Kidney (tissue), 14 donors: ENCODE measurements around the gene ZNF681. TPM values are rescaled to one million over a fixed set of nuclear protein-coding genes. Genes with fewer than 3 reads are reported as not detected.
"Not testable (repeated sequence)": the region's sequence is repeated elsewhere in the genome, so short reads cannot be mapped to it uniquely, and the experiment has no call there.

ENCODE experiments used
- DNase-seq, 5 donors: peaks; one replicate each; pipeline ENCODE4 v3.0.0-alpha.2; 2013 to 2020
- FAIRE-seq: peaks from 2 replicates; lab custom pipeline; 2012; peaks lifted over from hg19 to GRCh38; lab: Jason Lieb, UNC
- H3K27ac ChIP-seq, 2 donors: one replicate each; pipeline ENCODE4 v1.7.0; 2013; ENCODE audit warnings: low read depth in 2 of 2, low read length in 2 of 2, inconsistent platforms in 1 of 2
- H3K27me3 ChIP-seq: one replicate; pipeline ENCODE4 v1.7.1; 2013; ENCODE audit warnings: low read length, inconsistent platforms; ENCODE audit not compliant: control insufficient read depth, insufficient read depth
- H3K36me3 ChIP-seq, 3 donors: one replicate each; pipeline versions ENCODE4 v1.7.0 to v1.7.1; 2013; ENCODE audit warnings: low read length in 3 of 3, control low read depth in 1 of 3, inconsistent platforms in 1 of 3; ENCODE audit not compliant: insufficient read depth in 3 of 3, control insufficient read depth in 2 of 3
- H3K4me1 ChIP-seq, 3 donors: one replicate each; pipeline versions ENCODE4 v1.7.0 to v1.7.1; 2013; ENCODE audit warnings: low read length in 3 of 3, inconsistent platforms in 1 of 3, low read depth in 1 of 3; ENCODE audit not compliant: control insufficient read depth in 2 of 3, insufficient read depth in 2 of 3
- H3K4me3 ChIP-seq, 3 donors: one replicate each; pipeline versions ENCODE4 v1.7.0 to v1.8.1; 2013; ENCODE audit warnings: low read length in 3 of 3, control low read depth in 1 of 3, inconsistent platforms in 1 of 3
- H3K9ac ChIP-seq, 3 donors: one replicate each; pipeline versions ENCODE4 v1.7.0 to v1.7.1; 2013; ENCODE audit warnings: low read length in 3 of 3, control low read depth in 1 of 3, inconsistent platforms in 1 of 3
- H3K9me3 ChIP-seq, 3 donors: one replicate each; pipeline versions ENCODE4 v1.7.0 to v1.7.1; 2013; ENCODE audit warnings: low read length in 3 of 3, control low read depth in 1 of 3, inconsistent platforms in 1 of 3; ENCODE audit not compliant: control insufficient read depth in 2 of 3, insufficient read depth in 1 of 3
- intact Hi-C: fragments of 100-400 bp; cut with DNase I; formaldehyde crosslinking; loops from one replicate; pipeline ENCODE4 v1.11.1; 2022
- polyA plus RNA-seq: library from polyadenylated mRNA; stranded (reverse); fragments of 350-450 nt; fragmentation: Illumina TruSeq; extraction: RNeasy Lipid Tissue Mini Kit (QIAGEN cat#74804); gene quantifications from one replicate; pipeline ENCODE4 v1.2.3, GENCODE V29; 2014; ENCODE audit warnings: low read depth, low replicate concordance; ENCODE audit not compliant: insufficient read depth
- total RNA-seq: library from RNA; stranded (reverse); fragmentation: NEBNext Ultra II Directional; extraction: Animal tissue kit (Norgen Biotek cat#: 25700); gene quantifications from one replicate; pipeline ENCODE4 v1.2.1, GENCODE V29; 2021
- TF ChIP-seq, protein P1 (sequence below): IDR thresholded peaks from 3 replicates; pipeline ENCODE4 v1.5.1; 2012; ENCODE audit warnings: mild to moderate bottlenecking, moderate library complexity, borderline replicate concordance; ENCODE audit not compliant: insufficient read depth; ENCODE audit errors: extremely low read depth
- donor health status: control.
- donor health status: control.
- donor health status: control.
- donor health status: control.
- donor health status: control.
- donor health status: DM: yes; HTN: yes; CAD: no.
- donor health status: Normal renal cell carcinoma (clear cell type).

The ZNF681 gene
- total and polyA plus RNA-seq, 2 donors from 2014 or later, result 0.30 to 3.1 TPM

DNA sequence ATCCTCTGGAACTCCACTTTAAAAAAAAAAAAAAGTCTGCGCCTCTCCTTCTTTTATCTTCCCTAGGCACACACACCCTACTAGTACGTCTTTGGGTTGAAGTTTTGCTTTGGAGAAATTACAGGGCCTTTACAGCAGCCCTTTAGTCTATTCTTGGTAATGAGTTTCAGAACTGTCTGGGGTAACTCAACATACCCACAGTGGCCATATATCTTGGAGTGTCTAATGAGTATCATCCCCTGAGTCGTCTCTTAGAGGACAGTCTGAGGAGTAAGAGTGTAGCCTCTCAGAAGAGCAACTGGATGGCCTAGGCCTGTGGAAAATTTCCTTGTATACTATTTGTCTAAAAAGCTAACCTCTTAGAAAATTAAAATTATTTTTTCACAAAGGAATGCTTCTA, 6.1 kb upstream of the ZNF681 start:
- Histone ChIP-seq H3K27ac (no peak overlapping the region), H3K4me3 (peak overlapping the region in 1 of 3 donors; percentile 84), H3K4me1 (no peaks in the 10 kb centered on the region), H3K27me3 (no peaks in the 10 kb centered on the region), H3K36me3 (no peaks in the 10 kb centered on the region), H3K9me3 (no peaks in the 10 kb centered on the region), H3K9ac (no peak overlapping the region)
- DNase-seq (no peak), FAIRE-seq (no peak)
- TF ChIP-seq, protein P1, sequence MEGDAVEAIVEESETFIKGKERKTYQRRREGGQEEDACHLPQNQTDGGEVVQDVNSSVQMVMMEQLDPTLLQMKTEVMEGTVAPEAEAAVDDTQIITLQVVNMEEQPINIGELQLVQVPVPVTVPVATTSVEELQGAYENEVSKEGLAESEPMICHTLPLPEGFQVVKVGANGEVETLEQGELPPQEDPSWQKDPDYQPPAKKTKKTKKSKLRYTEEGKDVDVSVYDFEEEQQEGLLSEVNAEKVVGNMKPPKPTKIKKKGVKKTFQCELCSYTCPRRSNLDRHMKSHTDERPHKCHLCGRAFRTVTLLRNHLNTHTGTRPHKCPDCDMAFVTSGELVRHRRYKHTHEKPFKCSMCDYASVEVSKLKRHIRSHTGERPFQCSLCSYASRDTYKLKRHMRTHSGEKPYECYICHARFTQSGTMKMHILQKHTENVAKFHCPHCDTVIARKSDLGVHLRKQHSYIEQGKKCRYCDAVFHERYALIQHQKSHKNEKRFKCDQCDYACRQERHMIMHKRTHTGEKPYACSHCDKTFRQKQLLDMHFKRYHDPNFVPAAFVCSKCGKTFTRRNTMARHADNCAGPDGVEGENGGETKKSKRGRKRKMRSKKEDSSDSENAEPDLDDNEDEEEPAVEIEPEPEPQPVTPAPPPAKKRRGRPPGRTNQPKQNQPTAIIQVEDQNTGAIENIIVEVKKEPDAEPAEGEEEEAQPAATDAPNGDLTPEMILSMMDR, result no peak
- intact Hi-C loops, result no loop called here

- peak; percentile 67 for FAIRE-seq
- H3K27ac ChIP-seq, result peak overlapping the region; percentile 75 to 76
Measured at GRCh38 chr19:23762884-23763711, 4.4 kb upstream of the ZNF681 start.

GRCh38 chr19:23762548-23762883, 3.8 kb upstream of the ZNF681 start:
- Histone ChIP-seq H3K27ac (peak overlapping the region; percentile 75 to 76), H3K9me3 (no peaks in the 10 kb centered on the region), H3K4me1 (no peaks in the 10 kb centered on the region), H3K27me3 (no peaks in the 10 kb centered on the region), H3K9ac (peak overlapping the region in 2 of 3 donors; percentile 23 to 94), H3K4me3 (peak overlapping the region; percentile 84 to 96 (median 84)), H3K36me3 (no peaks in the 10 kb centered on the region)
- FAIRE-seq (no peak), DNase-seq (no peak)
- TF ChIP-seq, protein P1, result no peak
- intact Hi-C loops, result no loop called here

More at GRCh38 chr19:23762884-23763711, 4.4 kb upstream of the ZNF681 start:
- H3K9me3 ChIP-seq, result no peaks in the 10 kb centered on the region
- peak; percentile 94 to 96 (median 95) for DNase-seq
- no peaks in the 10 kb centered on the region for H3K36me3 ChIP-seq
- no peaks in the 10 kb centered on the region for H3K27me3 ChIP-seq
- H3K4me1 ChIP-seq, result no peaks in the 10 kb centered on the region
- intact Hi-C loops, result no loop called here
- peak overlapping the region; percentile 76 to 94 (median 89) for H3K9ac ChIP-seq
- TF ChIP-seq, protein P1, result no peak
- peak overlapping the region; percentile 84 to 96 (median 84) for H3K4me3 ChIP-seq

DNA sequence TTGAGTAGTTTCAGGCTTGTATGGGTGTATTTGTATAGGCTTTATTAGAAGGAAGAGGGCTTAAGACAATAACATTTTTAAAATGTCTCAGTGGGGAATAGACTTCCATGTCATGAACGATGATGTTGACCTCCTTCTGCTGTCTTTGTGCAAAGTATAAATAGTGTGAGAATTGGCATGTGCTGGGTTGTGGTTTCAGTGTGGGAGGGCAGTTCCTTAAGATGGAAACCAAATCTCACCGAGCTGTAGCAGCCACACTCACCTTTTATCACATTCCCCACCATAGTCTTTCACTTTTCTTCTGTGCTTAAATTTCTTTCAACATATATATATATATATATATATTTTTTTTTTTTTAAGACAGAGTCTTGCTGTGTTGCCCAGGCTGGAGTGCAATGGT, 1.6 kb upstream of the ZNF681 start:
- H3K4me1 ChIP-seq, H3K36me3 ChIP-seq, DNase-seq, intact Hi-C loops, H3K9me3 ChIP-seq, H3K27me3 ChIP-seq, H3K4me3 ChIP-seq, FAIRE-seq, H3K27ac ChIP-seq, H3K9ac ChIP-seq: not testable (repeated sequence)

DNA sequence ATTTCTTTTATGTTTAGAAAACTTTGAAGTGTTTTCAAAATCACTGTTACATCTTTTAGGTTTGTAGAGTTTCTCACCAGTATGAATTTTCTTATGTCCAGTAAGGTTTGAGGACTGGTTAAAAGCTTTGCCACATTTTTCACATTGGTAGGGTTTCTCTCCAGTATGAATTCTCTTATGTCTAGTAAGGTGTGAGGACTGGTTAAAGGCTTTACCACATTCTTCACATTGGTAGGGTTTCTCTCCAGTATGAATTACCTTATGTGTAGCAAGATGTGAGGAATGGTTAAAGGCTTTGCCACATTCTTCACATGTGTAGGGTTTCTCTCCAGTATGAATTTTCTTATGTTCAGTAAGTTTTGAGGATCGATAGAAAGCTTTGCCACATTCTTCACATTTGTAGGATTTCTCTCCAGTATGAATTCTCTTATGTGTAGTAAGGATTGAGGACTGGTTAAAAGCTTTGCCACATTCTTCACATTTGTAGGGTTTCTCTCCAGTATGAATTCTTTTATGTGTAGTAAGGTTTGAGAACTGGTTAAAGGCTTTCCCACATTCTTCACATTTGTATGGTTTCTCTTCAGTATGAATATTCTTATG, 15.0 kb downstream of the ZNF681 start:
- intact Hi-C loops, DNase-seq, FAIRE-seq, H3K36me3 ChIP-seq, H3K9ac ChIP-seq, H3K27me3 ChIP-seq, H3K27ac ChIP-seq, H3K4me3 ChIP-seq, H3K4me1 ChIP-seq: not testable (repeated sequence)
- peaks cover 2 to 25% (median 8%) of the 10 kb centered on the region in 3 donors for H3K9me3 ChIP-seq
